PC-3 (cell line): ENCODE data around the gene USP32. TPM values are rescaled to one million over a fixed set of nuclear protein-coding genes. Genes with fewer than 3 reads are reported as not detected.

ENCODE experiments used
- total RNA-seq: library from RNA; depleted of rRNA; stranded (reverse); fragments of >200 nt; gene quantifications from 2 replicates; pipeline ENCODE4 v1.2.3, GENCODE V29; 2014; rRNA removed

The USP32 gene
- total RNA-seq, 1 experiment from 2014 or later = 34.1 TPM

Other genes with a start within 250 kb of the USP32 start
- not detected in 2 replicates for gene CA4, start 242.2 kb downstream of the USP32 start, total RNA-seq
- not detected in 2 replicates for gene CHCT1, start 30.4 kb upstream of the USP32 start, total RNA-seq
- gene APPBP2, start 134.1 kb upstream of the USP32 start, total RNA-seq = 17.1 and 21.4 TPM in 2 replicates
- 8.2 and 8.4 TPM in 2 replicates for gene PPM1D, start 208.1 kb upstream of the USP32 start, total RNA-seq